OCI-LY1 (cell line): ENCODE data around the gene MYO16.

Experiments used
- EZH2 ChIP-seq: fragments of 200-600 bp; sonication (generic), shearing (Covaris generic); IDR thresholded peaks from 2 replicates; pipeline ENCODE4 v1.8.0; 2017; ENCODE audit warnings: borderline replicate concordance, mixed run types, mild to moderate bottlenecking, antibody characterized with exemption, low read length, moderate library complexity, mixed read lengths
- TF ChIP-seq, protein P1 (sequence below): fragments of 200-600 bp; sonication (generic), shearing (Covaris generic); IDR thresholded peaks from 2 replicates; pipeline ENCODE4 v1.5.1; 2017; ENCODE audit warnings: mild to moderate bottlenecking, antibody characterized with exemption, low read length, moderate library complexity, mixed read lengths

DNA sequence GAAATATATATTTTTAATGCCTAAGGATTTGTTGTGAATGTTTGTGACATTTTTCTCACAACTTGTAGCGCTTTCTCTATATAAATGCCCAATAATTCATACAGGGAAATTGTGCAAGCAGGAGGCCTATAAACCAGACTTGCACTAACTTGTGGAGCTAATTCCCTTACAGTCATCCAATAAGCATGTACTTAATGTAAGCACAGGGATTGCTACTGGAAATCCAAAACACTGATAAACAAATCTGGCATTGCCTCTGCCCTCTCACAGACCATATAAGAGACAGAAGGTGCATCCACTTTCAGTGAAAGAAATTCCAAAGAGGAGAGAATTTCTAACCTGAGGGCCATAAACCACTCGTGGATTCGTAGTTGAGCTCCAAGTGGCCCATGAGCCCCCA lies 518.8 kb downstream of the MYO16 start:
- TF ChIP-seq EZH2: no peak
- TF ChIP-seq, protein P1, sequence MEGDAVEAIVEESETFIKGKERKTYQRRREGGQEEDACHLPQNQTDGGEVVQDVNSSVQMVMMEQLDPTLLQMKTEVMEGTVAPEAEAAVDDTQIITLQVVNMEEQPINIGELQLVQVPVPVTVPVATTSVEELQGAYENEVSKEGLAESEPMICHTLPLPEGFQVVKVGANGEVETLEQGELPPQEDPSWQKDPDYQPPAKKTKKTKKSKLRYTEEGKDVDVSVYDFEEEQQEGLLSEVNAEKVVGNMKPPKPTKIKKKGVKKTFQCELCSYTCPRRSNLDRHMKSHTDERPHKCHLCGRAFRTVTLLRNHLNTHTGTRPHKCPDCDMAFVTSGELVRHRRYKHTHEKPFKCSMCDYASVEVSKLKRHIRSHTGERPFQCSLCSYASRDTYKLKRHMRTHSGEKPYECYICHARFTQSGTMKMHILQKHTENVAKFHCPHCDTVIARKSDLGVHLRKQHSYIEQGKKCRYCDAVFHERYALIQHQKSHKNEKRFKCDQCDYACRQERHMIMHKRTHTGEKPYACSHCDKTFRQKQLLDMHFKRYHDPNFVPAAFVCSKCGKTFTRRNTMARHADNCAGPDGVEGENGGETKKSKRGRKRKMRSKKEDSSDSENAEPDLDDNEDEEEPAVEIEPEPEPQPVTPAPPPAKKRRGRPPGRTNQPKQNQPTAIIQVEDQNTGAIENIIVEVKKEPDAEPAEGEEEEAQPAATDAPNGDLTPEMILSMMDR: no peak
